ENCODE results near the gene SYT1.

DNA sequence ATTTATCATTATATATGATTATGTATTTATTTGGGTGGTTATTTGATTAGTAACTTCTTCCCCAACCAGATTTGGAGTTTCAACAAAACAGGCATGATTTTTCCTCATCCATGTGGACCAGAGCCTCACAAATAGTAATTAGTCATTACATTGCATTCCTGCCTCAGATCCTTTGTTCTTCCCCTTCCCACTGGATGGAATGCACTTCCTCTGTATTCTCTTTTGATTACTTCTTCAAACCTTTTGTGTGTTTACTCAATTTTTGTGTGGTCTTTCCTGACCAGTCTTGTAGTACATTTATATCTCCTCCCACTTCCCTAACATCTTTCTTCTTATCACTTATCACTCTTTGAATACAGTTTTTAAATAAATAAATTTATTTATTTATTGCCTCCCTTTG lies 15.5 kb downstream of the SYT1 start:
- TF ChIP-seq CTCF (IDR thresholded peaks at IDR 0.05) (no peak), POLR2A (IDR thresholded peaks at IDR 0.05) (no peak)

Measured in prostate gland (tissue), 2 donors.